Psoas muscle (tissue), 8 donors: ENCODE measurements around the gene NINL. TPM values are rescaled to one million over a fixed set of nuclear protein-coding genes. Genes with fewer than 3 reads are reported as not detected.

Experiments
- ATAC-seq, 4 donors: fragments of 200-7000 bp; cut with Tn5 transposase; one replicate each; pipeline ENCODE4 v1.9.1; 2020; ENCODE audit warnings: moderate library complexity in 3 of 4, mild to moderate bottlenecking in 2 of 4
- DNase-seq, 2 donors: peaks; one replicate each; pipeline ENCODE4 v3.0.0-alpha.2; 2020
- H3K27ac ChIP-seq: fragments of 200-600 bp; one replicate; pipeline ENCODE4 v1.8.0; 2022
- H3K27me3 ChIP-seq, 3 donors: fragments of 200-600 bp in 1 of 3; one replicate each; pipeline versions ENCODE4 v1.6.1 to v1.8.0; 2013 to 2022; ENCODE audit warnings: low read length in 2 of 3, mild to moderate bottlenecking in 2 of 3, moderate library complexity in 1 of 3; ENCODE audit not compliant: insufficient read depth in 3 of 3
- H3K36me3 ChIP-seq, 2 donors: fragments of 200-600 bp in 1 of 2; one replicate each; pipeline versions ENCODE4 v1.6.1 to v1.8.0; 2013 to 2022; ENCODE audit warnings: low read depth in 1 of 2, mild to moderate bottlenecking in 1 of 2, moderate library complexity in 1 of 2; ENCODE audit not compliant: insufficient read depth in 1 of 2
- H3K4me1 ChIP-seq: fragments of 200-600 bp; one replicate; pipeline ENCODE4 v1.8.0; 2022
- H3K4me3 ChIP-seq: fragments of 200-600 bp; one replicate; pipeline ENCODE4 v1.8.0; 2022; ENCODE audit warnings: mild to moderate bottlenecking
- H3K9me3 ChIP-seq: fragments of 200-600 bp; one replicate; pipeline ENCODE4 v1.8.0; 2022
- WGBS, 3 donors: extraction: QIAGEN DNeasy Blood & Tissue Kit; methylation state at CpG; one replicate each; pipeline versions ENCODE4 v1.1.6 to v1.1.7; 2013; 5-methylcytosine and 5-hydroxymethylcytosine counted together
- intact Hi-C, 2 donors: fragments of 100-400 bp; cut with DNase I; formaldehyde crosslinking; loops; one replicate each; pipeline versions ENCODE4 v1.11.0 to v1.14.2; 2022
- polyA plus RNA-seq, 3 donors: library from polyadenylated mRNA; stranded (reverse); fragments of 200-250 nt; gene quantifications; one replicate each; pipeline ENCODE4 v1.2.3, GENCODE V29; 2013
- total RNA-seq, 4 donors: library from RNA; stranded (reverse); fragmentation: NEBNext Ultra II Directional in 2 of 4; extraction: Animal tissue kit (Norgen Biotek cat#: 25700) in 2 of 4; gene quantifications; one replicate each; pipeline versions ENCODE4 v1.2.1 to v1.2.4, GENCODE V29; 2021 to 2023
- TF ChIP-seq, protein P1 (sequence below): fragments of 200-600 bp; IDR thresholded peaks from one replicate; pipeline ENCODE4 v1.8.0; 2022; ENCODE audit warnings: antibody characterized with exemption
- donor health status: healthy with polysubstance abuse.
- donor health status: DM: no; HTN: no; CAD: no; lungs with moderate emphysema.
- donor health status: Bipolar disorder and iron deficiency.
- donor health status: healthy.
- donor health status: DM: yes; HTN: yes; CAD: no.
- donor health status: DM: no; HTN: no; CAD: no.
- donor health status: DM: no; HTN: no; CAD: no.
- donor health status: DM: yes; HTN: yes; CAD: no.

The NINL gene
- total and polyA plus RNA-seq, 7 donors: 0.22 to 1.3 (median 0.42) TPM

DNA sequence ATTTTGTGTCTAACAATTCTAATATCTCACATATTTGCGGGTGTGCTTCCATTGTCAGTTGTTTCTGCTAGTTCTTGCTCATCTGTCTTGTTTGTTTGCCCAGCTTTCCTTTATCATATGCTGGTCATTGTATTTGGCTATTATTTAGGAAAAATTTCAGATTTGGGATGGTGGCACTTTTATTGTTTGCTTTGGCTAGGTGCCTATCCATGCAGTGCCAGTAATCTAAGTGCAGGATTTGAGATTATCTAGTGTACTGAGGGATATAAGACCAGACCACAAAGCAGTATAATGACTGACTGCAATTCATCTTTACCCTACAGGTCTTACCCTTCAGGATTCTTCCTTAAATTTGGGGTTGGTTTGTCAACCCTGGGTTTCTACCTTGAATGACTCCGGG, 63.9 kb downstream of the NINL start:
- DNase-seq (no peak), ATAC-seq (no peak)
- Histone ChIP-seq H3K36me3 (no peaks in the 10 kb centered on the region), H3K9me3 (no peaks in the 10 kb centered on the region), H3K4me1 (no peaks in the 10 kb centered on the region), H3K27me3 (no peaks in the 10 kb centered on the region), H3K27ac (no peak overlapping the region), H3K4me3 (no peak overlapping the region)
- intact Hi-C loops: no loop called here
- WGBS, 3 donors: 97 to 99% (median 99%) methylated on average over 2 of the region's 2 CpGs
- TF ChIP-seq, protein P1, sequence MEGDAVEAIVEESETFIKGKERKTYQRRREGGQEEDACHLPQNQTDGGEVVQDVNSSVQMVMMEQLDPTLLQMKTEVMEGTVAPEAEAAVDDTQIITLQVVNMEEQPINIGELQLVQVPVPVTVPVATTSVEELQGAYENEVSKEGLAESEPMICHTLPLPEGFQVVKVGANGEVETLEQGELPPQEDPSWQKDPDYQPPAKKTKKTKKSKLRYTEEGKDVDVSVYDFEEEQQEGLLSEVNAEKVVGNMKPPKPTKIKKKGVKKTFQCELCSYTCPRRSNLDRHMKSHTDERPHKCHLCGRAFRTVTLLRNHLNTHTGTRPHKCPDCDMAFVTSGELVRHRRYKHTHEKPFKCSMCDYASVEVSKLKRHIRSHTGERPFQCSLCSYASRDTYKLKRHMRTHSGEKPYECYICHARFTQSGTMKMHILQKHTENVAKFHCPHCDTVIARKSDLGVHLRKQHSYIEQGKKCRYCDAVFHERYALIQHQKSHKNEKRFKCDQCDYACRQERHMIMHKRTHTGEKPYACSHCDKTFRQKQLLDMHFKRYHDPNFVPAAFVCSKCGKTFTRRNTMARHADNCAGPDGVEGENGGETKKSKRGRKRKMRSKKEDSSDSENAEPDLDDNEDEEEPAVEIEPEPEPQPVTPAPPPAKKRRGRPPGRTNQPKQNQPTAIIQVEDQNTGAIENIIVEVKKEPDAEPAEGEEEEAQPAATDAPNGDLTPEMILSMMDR: no peak

DNA sequence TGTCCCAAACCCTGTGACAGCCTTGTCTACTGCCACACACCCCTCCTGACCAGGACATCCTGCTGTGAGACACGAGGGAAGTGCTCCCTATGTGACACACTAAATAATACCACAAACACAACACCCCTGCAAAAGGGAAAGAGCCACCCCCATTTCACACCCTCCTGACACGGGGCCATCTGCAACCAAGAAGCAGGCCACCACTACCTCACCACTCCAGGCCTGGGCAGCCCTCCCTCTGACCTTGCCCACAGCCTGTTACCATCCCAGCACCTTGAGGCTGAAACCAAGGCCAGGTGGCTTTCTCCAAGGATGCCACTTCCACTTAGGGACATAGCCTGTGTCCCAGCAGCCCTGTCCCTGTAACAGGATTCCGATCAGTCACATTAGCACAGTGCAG, 68.2 kb downstream of the NINL start:
- intact Hi-C loops: no loop called here
- WGBS, 3 donors: 82 to 92% (median 85%) methylated on average over 3 of the region's 3 CpGs
- Histone ChIP-seq H3K4me1 (no peaks in the 10 kb centered on the region), H3K36me3 (no peaks in the 10 kb centered on the region), H3K27ac (no peak overlapping the region), H3K27me3 (no peaks in the 10 kb centered on the region), H3K9me3 (peaks cover 20% of the 10 kb centered on the region), H3K4me3 (no peak overlapping the region)
- ATAC-seq (no peak), DNase-seq (no peak)
- TF ChIP-seq, protein P1: no peak

DNA sequence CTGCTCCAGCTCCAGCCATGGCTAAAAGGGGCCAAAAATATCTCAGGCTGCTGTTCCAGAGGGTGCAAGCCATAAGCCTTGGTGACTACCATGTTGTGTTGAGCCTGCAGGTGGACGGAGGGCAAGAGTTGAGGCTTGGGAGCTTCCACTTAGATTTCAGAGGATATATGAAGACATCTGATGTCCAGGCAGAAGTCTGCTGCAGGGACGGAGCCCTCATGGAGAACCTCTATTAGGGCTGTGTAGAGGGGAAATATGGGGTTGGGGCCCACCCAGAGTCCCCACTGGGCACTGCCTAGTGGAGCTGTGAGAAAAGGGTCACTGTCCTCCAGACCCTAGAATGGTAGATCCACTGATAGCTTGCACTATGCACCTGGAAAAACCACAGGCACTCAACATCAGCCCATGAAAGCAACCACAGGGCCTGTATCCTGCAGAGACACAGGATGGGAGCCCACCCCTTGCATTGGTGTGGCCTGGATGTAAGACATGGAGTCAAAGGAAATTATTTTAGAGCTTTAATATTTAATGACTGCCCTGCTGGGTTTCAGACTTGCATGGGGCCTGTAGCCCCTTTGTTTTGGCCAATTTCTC, 70.5 kb downstream of the NINL start:
- Histone ChIP-seq H3K9me3 (peaks cover 20% of the 10 kb centered on the region), H3K27ac (no peak overlapping the region), H3K4me3 (no peak overlapping the region), H3K36me3 (no peaks in the 10 kb centered on the region), H3K27me3 (no peaks in the 10 kb centered on the region), H3K4me1 (no peaks in the 10 kb centered on the region)
- ATAC-seq (no peak), DNase-seq (no peak)
- intact Hi-C loops: no loop called here
- WGBS, 3 donors: 96 to 100% (median 97%) methylated on average over 2 of the region's 2 CpGs
- TF ChIP-seq, protein P1: no peak

DNA sequence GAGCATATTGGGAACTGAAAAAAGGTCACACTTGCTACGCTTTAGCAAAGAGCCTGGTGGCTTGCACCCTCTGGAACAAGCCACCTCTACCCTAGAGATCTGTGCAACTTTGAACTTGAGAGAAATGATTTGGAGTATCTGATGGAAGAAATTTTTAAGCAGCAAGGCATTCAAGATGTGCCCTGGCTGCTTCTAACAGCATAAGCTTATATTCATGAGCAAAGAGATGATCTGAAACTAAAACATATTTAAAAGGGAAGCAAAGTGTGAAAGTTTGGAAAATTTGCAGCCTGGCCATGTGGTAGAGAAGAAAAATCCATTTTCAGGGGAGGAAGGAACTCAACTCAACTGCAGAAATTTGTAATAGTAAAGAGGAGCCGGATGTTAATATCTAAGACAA, 71.1 kb downstream of the NINL start:
- 96 to 98% (median 97%) methylated on average over 2 of the region's 2 CpGs for WGBS, 3 donors
- Histone ChIP-seq H3K9me3 (peaks cover 20% of the 10 kb centered on the region), H3K4me1 (no peaks in the 10 kb centered on the region), H3K27me3 (no peaks in the 10 kb centered on the region), H3K4me3 (no peak overlapping the region), H3K27ac (no peak overlapping the region), H3K36me3 (no peaks in the 10 kb centered on the region)
- intact Hi-C loops: no loop called here
- ATAC-seq (no peak), DNase-seq (no peak)
- TF ChIP-seq, protein P1: no peak

DNA sequence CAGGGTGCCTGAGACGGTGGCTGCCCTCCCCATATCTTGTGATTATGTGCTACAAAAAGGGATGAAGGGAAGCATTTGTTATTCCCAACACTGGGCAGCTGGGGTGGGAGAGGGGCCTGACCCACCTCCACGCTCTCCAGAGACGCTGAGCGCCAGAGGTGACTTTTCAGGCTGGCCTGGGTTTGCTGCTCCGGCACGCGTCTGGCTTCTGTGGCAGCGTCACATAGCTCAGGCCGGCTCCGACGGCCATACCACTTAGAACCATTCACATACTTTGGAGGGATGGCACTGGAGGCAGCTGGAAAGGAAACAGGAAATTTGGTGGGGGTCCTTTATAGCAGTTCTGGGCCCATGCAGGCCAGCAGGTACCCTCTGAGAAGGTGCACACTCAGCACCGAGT, 72.6 kb downstream of the NINL start:
- no peak overlapping the region for H3K4me3 ChIP-seq
- no peaks in the 10 kb centered on the region for H3K36me3 ChIP-seq
- H3K27me3 ChIP-seq: no peaks in the 10 kb centered on the region
- 96 to 98% (median 97%) methylated on average over 12 of the region's 12 CpGs for WGBS, 3 donors
- DNase-seq: no peak
- TF ChIP-seq, protein P1: no peak
- H3K9me3 ChIP-seq: peaks cover 20% of the 10 kb centered on the region
- no peak overlapping the region for H3K27ac ChIP-seq
- intact Hi-C loops: no loop called here
- no peaks in the 10 kb centered on the region for H3K4me1 ChIP-seq
- no peak for ATAC-seq
